Measurements from ENCODE around the gene SCRN2. TPM values are rescaled to one million over a fixed set of nuclear protein-coding genes. Genes with fewer than 3 reads are reported as not detected.

The SCRN2 gene
- total and polyA plus RNA-seq, 2 of the 13 experiments (the other 11 are each of a cell fraction or from before 2014, with no cell fraction given), result 21.7 to 29.5 TPM

GRCh38 chr17:47844227-47844626 is 3.2 kb upstream of the SCRN2 start:
- Histone ChIP-seq H3K27ac (ENCODE audit: extremely low read length, insufficient read depth, low read length) (no peak overlapping the region), H4K20me1 (ENCODE audit: insufficient read depth, low read length) (no peaks in the 10 kb centered on the region), H3K9ac (ENCODE audit: insufficient read depth, low read depth, low read length) (no peak overlapping the region), H2AFZ (ENCODE audit: low read length) (no peak overlapping the region), H3K27me3 (ENCODE audit: control insufficient read depth in 1 of 2, insufficient read depth in 2 of 2, low read length in 2 of 2) (peaks cover 5 to 11% of the 10 kb centered on the region in 2 experiments; a peak in 3 of 5 replicates), H3K4me2 (ENCODE audit: low read depth, low read length) (peak overlapping the region; percentile 89), H3K79me2 (ENCODE audit: insufficient read depth, low read length) (peaks cover 10% of the 10 kb centered on the region), H3K9me3 (ENCODE audit: low read length) (no peaks in the 10 kb centered on the region), H3K4me1 (ENCODE audit: insufficient read depth, low read length) (peaks cover 49% of the 10 kb centered on the region), H3K36me3 (replicated peaks in 1 of 2; ENCODE audit: control insufficient read depth in 1 of 2, insufficient read depth in 2 of 2, low read length in 2 of 2) (no peaks in the 10 kb centered on the region; a peak in 1 of 5 replicates), H3K4me3 (replicated peaks in 1 of 3; ENCODE audit: insufficient read depth in 1 of 3, low read depth in 2 of 3, low read length in 3 of 3) (no peak overlapping the region)
- CTCF ChIA-PET (ENCODE audit: low intra/inter-chr PET ratio, low total read pairs), result interaction anchor here (1.5 to 5.6 kb wide), 2 partner anchors 45 to 174 kb away, joined by 5 to 162 read pairs; no protein-coding TSS in a partner anchor
- intact Hi-C loops (cut with micrococcal nuclease; ENCODE audit: unreplicated experiment) (no loop called here), in situ Hi-C loops (cut with HindIII; ENCODE audit: extremely low pct_ligation_motif_present, low pct_unique_long_range_greater_than_20kb) (loop anchor here (5.0 kb wide), 2 partner anchors 48 to 173 kb away; no protein-coding TSS in a partner anchor)
- FAIRE-seq (peak; percentile 66), DNase-seq (ENCODE audit: low spot score) (peak; percentile 73), ATAC-seq (no peak; the same call in 2 of the 3 replicates)
- POLR2A ChIA-PET, result interaction anchor here (2.3 to 4.8 kb wide), 4 partner anchors 13 to 97 kb away, joined by 6 to 30 read pairs (median 18); partner anchors contain the start of genes LRRC46, MRPL10, PNPO and SP2
- 0% methylated on average over 5 of the region's 5 CpGs for WGBS (ENCODE audit: low lambda C conversion rate)
- no TSS peak for BruUV-seq (replicated peaks)
- TF ChIP-seq SSRP1 (CRISPR knock-in tag; IDR thresholded peaks at IDR 0.05) (no peak), UBTF (CRISPR knock-in tag; IDR thresholded peaks at IDR 0.05) (peak; percentile 43; the same call in 1 of the 2 replicates), ZNF225 (CRISPR knock-in tag; IDR thresholded peaks at IDR 0.05) (no peak), ZNF350 (CRISPR knock-in tag; IDR thresholded peaks at IDR 0.05; ENCODE audit: borderline replicate concordance, low read depth) (peak; percentile 26; the same call in 1 of the 2 replicates), KLF16 (CRISPR knock-in tag; IDR thresholded peaks at IDR 0.05) (peak in 1 of 2 experiments; percentile 17; a peak in 1 of 4 replicates), PATZ1 (CRISPR knock-in tag; IDR thresholded peaks at IDR 0.05) (peak; percentile 46), ZNF501 (CRISPR knock-in tag; IDR thresholded peaks at IDR 0.05) (0 out of 2 replicates have a peak, but pooled peaks have one; percentile 43), ZNF572 (CRISPR knock-in tag; IDR thresholded peaks at IDR 0.05) (0 out of 2 replicates have a peak, but pooled peaks have one; percentile 33), FOSL2 (CRISPR knock-in tag; IDR thresholded peaks at IDR 0.05) (peak; percentile 61), TGIF2 (CRISPR knock-in tag; IDR thresholded peaks at IDR 0.05) (peak; percentile 42; the same call in 1 of the 2 replicates), HINFP (CRISPR knock-in tag; IDR thresholded peaks at IDR 0.05; ENCODE audit: low read depth) (no peak), HMG20A (CRISPR knock-in tag; IDR thresholded peaks at IDR 0.05; ENCODE audit: borderline replicate concordance) (peak; percentile 62; the same call in 1 of the 2 replicates), IKZF5 (CRISPR knock-in tag; IDR thresholded peaks at IDR 0.05) (peak; percentile 49; the same call in 1 of the 2 replicates), FOXP4 (CRISPR knock-in tag; IDR thresholded peaks at IDR 0.05) (0 out of 2 replicates have a peak, but pooled peaks have one; percentile 20)

All from HepG2 (cell line).